Measurements from ENCODE around the gene TUBGCP2. TPM values are rescaled to one million over a fixed set of nuclear protein-coding genes. Genes with fewer than 3 reads are reported as not detected.

TUBGCP2 gene
- total RNA-seq, 1 experiment from 2014 or later: 52.4 TPM

GRCh38 chr10:133293810-133294119 is 14.9 kb downstream of the TUBGCP2 start:
- Mint-ChIP-seq H3K36me3 (ENCODE audit: insufficient read depth in 1 of 3, low read depth in 3 of 3) (peaks cover 23 to 72% (median 66%) of the 10 kb centered on the region in 3 experiments), H3K4me1 (no peaks in the 10 kb centered on the region), H3K4me3 (no peak overlapping the region), H3K27me3 (ENCODE audit: low read depth) (no peaks in the 10 kb centered on the region), H3K9me3 (no peaks in the 10 kb centered on the region), H3K27ac (no peak overlapping the region)
- Histone ChIP-seq H3K79me2 (ENCODE audit: insufficient read depth, low read length) (no peaks in the 10 kb centered on the region), H2BK20ac (ENCODE audit: low read depth, low read length, poor library complexity, severe bottlenecking) (no peak overlapping the region), H2BK120ac (ENCODE audit: low read depth, low read length, poor library complexity, severe bottlenecking) (no peak overlapping the region), H3K27ac (ENCODE audit: insufficient read length, low read depth, low read length) (no peak overlapping the region), H4K5ac (ENCODE audit: insufficient read length, low read depth, low read length) (no peak overlapping the region), H2AFZ (ENCODE audit: low read length) (no peak overlapping the region), H4K8ac (replicated peaks; ENCODE audit: insufficient read length, low read depth, low read length) (no peak overlapping the region), H3K23me2 (ENCODE audit: insufficient read length, low read depth, low read length, poor library complexity, severe bottlenecking) (no peaks in the 10 kb centered on the region), H2BK5ac (ENCODE audit: insufficient read length, low read length) (no peak overlapping the region), H3T11ph (ENCODE audit: low read length) (no peak overlapping the region), H2BK12ac (ENCODE audit: insufficient read length, low read depth, low read length) (no peak overlapping the region), H3K14ac (ENCODE audit: insufficient read depth, low read length) (no peak overlapping the region), H3K79me1 (ENCODE audit: insufficient read depth, low read depth, low read length, poor library complexity, severe bottlenecking) (no peaks in the 10 kb centered on the region), H4K20me1 (ENCODE audit: control insufficient read depth, insufficient read depth, insufficient read length) (no peaks in the 10 kb centered on the region), H3K23ac (ENCODE audit: insufficient read length, low read depth, low read length) (no peak overlapping the region), H3K4me2 (ENCODE audit: insufficient read depth, insufficient read length, low read length) (no peak overlapping the region), H3K18ac (ENCODE audit: insufficient read length, low read depth, low read length) (no peak overlapping the region), H2BK15ac (ENCODE audit: low read depth, low read length) (no peak overlapping the region), H3K4me1 (ENCODE audit: insufficient read depth, low read length) (no peaks in the 10 kb centered on the region), H3K9me3 (ENCODE audit: control insufficient read depth, low read depth, low read length) (no peaks in the 10 kb centered on the region), H3K56ac (ENCODE audit: insufficient read length, low read depth, low read length) (no peak overlapping the region), H3K9ac (ENCODE audit: extremely low read depth, insufficient read length, low read length) (no peak overlapping the region), H3K4ac (ENCODE audit: low read depth, low read length) (no peak overlapping the region), H2AK5ac (ENCODE audit: insufficient read length, low read length) (no peak overlapping the region), H3K27me3 (ENCODE audit: insufficient read depth, low read length) (no peaks in the 10 kb centered on the region), H4K91ac (ENCODE audit: insufficient read length, low read depth, low read length) (no peak overlapping the region)
- WGBS (ENCODE audit: extremely low coverage, insufficient read length, low lambda C conversion rate): no CpG with 5 or more reads among the region's 10 CpGs
- no peak for DNase-seq
- no peak for TF ChIP-seq CTCF (conservative IDR thresholded peaks at IDR 0.05)

Data from H9 (cell line).